Measurements from ENCODE around the gene PPARA. TPM values are rescaled to one million over a fixed set of nuclear protein-coding genes. Genes with fewer than 3 reads are reported as not detected.

PPARA gene
- total and polyA plus RNA-seq, 2 donors (not counting 1 experiment from before 2014, with no cell fraction given): 4.1 to 29.8 TPM

- no peaks in the 10 kb centered on the region for H3K27me3 ChIP-seq (replicated peaks in 1 of 4; ENCODE audit: control extremely low read depth in 1 of 4, control insufficient read depth in 3 of 4, insufficient read depth in 4 of 4, low read length in 3 of 4)
- no peak overlapping the region for H2AFZ ChIP-seq (ENCODE audit: insufficient read depth, low read depth, low read length, poor library complexity, severe bottlenecking)
- Mint-ChIP-seq H3K4me1 (peaks cover 13% of the 10 kb centered on the region), H3K27ac (no peak overlapping the region), H3K4me3 (no peak overlapping the region), H3K27me3 (no peaks in the 10 kb centered on the region), H3K9me3 (ENCODE audit: insufficient read depth) (no peaks in the 10 kb centered on the region)
- WGBS (ENCODE audit: insufficient coverage): 87% methylated on average over 16 of the region's 16 CpGs
- no peak overlapping the region for H3K27ac ChIP-seq (ENCODE audit: low read length in 2 of 2)
- no peak overlapping the region for H3K4me2 ChIP-seq (replicated peaks; ENCODE audit: low read depth, low read length, poor library complexity, severe bottlenecking)
- TF ChIP-seq EZH2 (IDR thresholded peaks at IDR 0.05; ENCODE audit: borderline replicate concordance, insufficient read depth, low read depth, low read length, poor library complexity, severe bottlenecking) (no peak), CTCF (IDR thresholded peaks at IDR 0.05) (no peak)
- ATAC-seq (ENCODE audit: low read depth): no peak
- H3K9ac ChIP-seq (ENCODE audit: low read length): no peak overlapping the region
- H3K36me3 ChIP-seq (replicated peaks in 1 of 2; ENCODE audit: control extremely low read depth in 1 of 2, control insufficient read depth in 1 of 2, extremely low read depth in 1 of 2, insufficient read depth in 2 of 2, low read length in 1 of 2): peaks cover 0 to 9% of the 10 kb centered on the region in 2 experiments
- H3K79me2 ChIP-seq (ENCODE audit: control insufficient read depth, insufficient read depth, low read length): peaks cover 16% of the 10 kb centered on the region
- no peak for DNase-seq
- ChIA-PET POLR2A (no interaction called here), CTCF (no interaction called here)
- no peak overlapping the region for H3K4me3 ChIP-seq (ENCODE audit: control extremely low read depth in 1 of 5, extremely low read depth in 1 of 5, insufficient read depth in 1 of 5, low read depth in 2 of 5, low read length in 4 of 5)
- no peaks in the 10 kb centered on the region for H3K9me3 ChIP-seq (ENCODE audit: control extremely low read depth in 1 of 3, control insufficient read depth in 2 of 3, insufficient read depth in 1 of 3, low read length in 2 of 3)
- H4K20me1 ChIP-seq (ENCODE audit: control insufficient read depth, insufficient read depth, low read length, poor library complexity, severe bottlenecking): no peaks in the 10 kb centered on the region
- H3K4me1 ChIP-seq (ENCODE audit: control insufficient read depth in 2 of 2, insufficient read depth in 2 of 2, low read length in 2 of 2): peaks cover 8 to 12% of the 10 kb centered on the region in 2 donors
- intact Hi-C loops (cut with micrococcal nuclease): no loop called here
Measured at GRCh38 chr22:46245511-46245910, 95.2 kb downstream of the PPARA start.

- ChIA-PET CTCF (no interaction called here), POLR2A (no interaction called here)
- Mint-ChIP-seq H3K4me3 (no peak overlapping the region), H3K4me1 (peaks cover 11% of the 10 kb centered on the region), H3K27me3 (no peaks in the 10 kb centered on the region), H3K27ac (no peak overlapping the region), H3K9me3 (ENCODE audit: insufficient read depth) (no peaks in the 10 kb centered on the region)
- Histone ChIP-seq H3K27me3 (replicated peaks in 1 of 4; ENCODE audit: control extremely low read depth in 1 of 4, control insufficient read depth in 3 of 4, insufficient read depth in 4 of 4, low read length in 3 of 4) (no peaks in the 10 kb centered on the region), H3K4me1 (ENCODE audit: control insufficient read depth in 2 of 2, insufficient read depth in 2 of 2, low read length in 2 of 2) (peaks cover 9 to 13% of the 10 kb centered on the region in 2 donors), H3K9ac (ENCODE audit: low read length) (no peak overlapping the region), H3K9me3 (ENCODE audit: control extremely low read depth in 1 of 3, control insufficient read depth in 2 of 3, insufficient read depth in 1 of 3, low read length in 2 of 3) (no peaks in the 10 kb centered on the region), H4K20me1 (ENCODE audit: control insufficient read depth, insufficient read depth, low read length, poor library complexity, severe bottlenecking) (no peaks in the 10 kb centered on the region), H3K4me2 (replicated peaks; ENCODE audit: low read depth, low read length, poor library complexity, severe bottlenecking) (no peak overlapping the region), H3K36me3 (replicated peaks in 1 of 2; ENCODE audit: control extremely low read depth in 1 of 2, control insufficient read depth in 1 of 2, extremely low read depth in 1 of 2, insufficient read depth in 2 of 2, low read length in 1 of 2) (peaks cover 0 to 9% of the 10 kb centered on the region in 2 experiments), H3K4me3 (ENCODE audit: control extremely low read depth in 1 of 5, extremely low read depth in 1 of 5, insufficient read depth in 1 of 5, low read depth in 2 of 5, low read length in 4 of 5) (no peak overlapping the region), H3K79me2 (ENCODE audit: control insufficient read depth, insufficient read depth, low read length) (peaks cover 16% of the 10 kb centered on the region), H3K27ac (ENCODE audit: low read length in 2 of 2) (no peak overlapping the region), H2AFZ (ENCODE audit: insufficient read depth, low read depth, low read length, poor library complexity, severe bottlenecking) (no peak overlapping the region)
- DNase-seq: no peak
- ATAC-seq (ENCODE audit: low read depth): no peak
- WGBS (ENCODE audit: insufficient coverage): 95% methylated on average over 9 of the region's 10 CpGs
- no peak for TF ChIP-seq EZH2 (IDR thresholded peaks at IDR 0.05; ENCODE audit: borderline replicate concordance, insufficient read depth, low read depth, low read length, poor library complexity, severe bottlenecking)
- TF ChIP-seq CTCF (IDR thresholded peaks at IDR 0.05): no peak
- intact Hi-C loops (cut with micrococcal nuclease): no loop called here
Measured at GRCh38 chr22:46246178-46246577, 95.9 kb downstream of the PPARA start.

Measured in B cell (primary cell).